ENCODE data around the gene MED8.

- TF ChIP-seq CTCF (IDR thresholded peaks at IDR 0.05), result no peak
- TF ChIP-seq POLR2A (IDR thresholded peaks at IDR 0.05), result no peak
Observed at GRCh38 chr1:43344267-43344850, 45.2 kb downstream of the MED8 start.
